Measurements from ENCODE around the gene CAPN7. TPM values are rescaled to one million over a fixed set of nuclear protein-coding genes. Genes with fewer than 3 reads are reported as not detected.
A peak's percentile ranks its signal among the peaks of the same experiment; 100 is the strongest.

The CAPN7 gene
- total RNA-seq, 1 experiment from 2014 or later = 10.6 TPM

DNA sequence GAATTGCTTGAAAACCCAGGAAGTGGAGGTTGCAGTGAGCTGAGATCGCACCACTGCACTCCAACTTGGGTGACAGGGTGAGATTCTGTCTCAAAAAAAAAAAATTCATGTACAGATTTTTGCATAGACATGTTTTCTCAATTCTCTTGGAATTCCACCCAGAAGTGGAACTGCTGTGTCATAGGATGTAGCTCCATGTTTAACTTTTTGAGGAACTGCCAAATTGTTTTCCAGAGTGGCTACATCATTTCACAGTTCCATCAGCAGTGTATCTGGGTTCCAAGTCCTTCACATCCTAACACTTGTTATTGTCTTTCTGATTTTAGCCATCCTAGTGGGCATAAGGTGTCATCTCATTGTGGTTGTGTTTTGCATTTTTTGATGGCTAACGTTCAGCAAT lies 9.9 kb downstream of the CAPN7 start:
- Histone ChIP-seq H3K27me3 (ENCODE audit: control insufficient read depth, insufficient read depth, low read length) (no peaks in the 10 kb centered on the region), H3K4me3 (ENCODE audit: insufficient read depth, low read depth, low read length) (no peak overlapping the region), H3K36me3 (replicated peaks; ENCODE audit: control insufficient read depth, insufficient read depth, low read length) (peaks cover 12% of the 10 kb centered on the region)
- DNase-seq = no peak

DNA sequence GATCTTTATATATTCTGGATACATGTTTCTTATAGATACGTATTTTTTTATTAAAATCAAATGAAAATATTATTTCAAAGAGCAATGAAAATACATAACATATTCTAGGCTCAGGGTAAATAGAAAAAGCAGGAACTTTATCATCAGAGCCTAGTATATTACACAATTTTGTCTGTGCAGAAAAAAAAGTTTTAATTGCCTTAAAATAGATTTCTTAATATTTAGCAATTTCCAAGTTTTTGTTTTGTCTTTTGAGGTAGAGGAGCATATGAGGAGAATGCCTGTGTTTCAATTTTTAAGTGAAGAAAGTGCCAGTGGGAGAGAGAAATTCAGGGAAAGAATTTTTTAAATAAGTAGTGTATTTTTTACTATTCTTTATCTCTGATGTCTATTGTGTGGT lies 10.5 kb downstream of the CAPN7 start:
- Histone ChIP-seq H3K36me3 (replicated peaks; ENCODE audit: control insufficient read depth, insufficient read depth, low read length) (peaks cover 13% of the 10 kb centered on the region), H3K27me3 (ENCODE audit: control insufficient read depth, insufficient read depth, low read length) (no peaks in the 10 kb centered on the region), H3K4me3 (ENCODE audit: insufficient read depth, low read depth, low read length) (no peak overlapping the region)
- no peak for DNase-seq

DNA sequence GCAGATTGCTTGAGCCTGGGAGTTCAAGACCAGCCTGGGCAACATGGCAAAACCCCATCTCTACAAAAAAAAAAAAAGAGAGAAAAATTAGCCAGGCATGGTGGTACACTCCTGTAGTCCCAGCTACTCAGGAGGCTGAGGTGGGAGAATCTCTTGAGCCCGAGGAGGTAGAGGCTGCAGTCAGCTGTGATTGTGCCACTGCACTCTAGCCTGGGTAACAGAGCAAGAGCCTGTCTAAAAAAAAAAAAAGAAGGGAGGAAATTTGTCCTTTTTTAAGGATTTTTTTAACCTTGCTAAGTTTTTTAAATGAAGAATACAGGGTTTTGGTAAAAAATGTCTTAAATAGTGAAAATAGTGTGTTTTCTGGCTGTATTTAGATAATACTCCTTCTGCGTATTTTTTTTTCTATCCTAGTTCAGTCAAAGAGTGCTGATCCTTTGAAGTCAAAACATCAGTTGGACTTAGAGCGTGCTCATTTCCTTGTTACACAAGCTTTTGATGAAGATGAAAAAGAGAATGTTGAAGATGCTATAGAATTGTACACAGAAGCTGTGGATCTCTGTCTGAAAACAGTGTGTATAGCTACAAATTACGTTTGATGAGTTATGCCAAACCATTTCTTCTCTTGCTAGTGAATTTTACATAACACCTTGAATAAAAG lies 11.1 kb downstream of the CAPN7 start:
- Histone ChIP-seq H3K36me3 (replicated peaks; ENCODE audit: control insufficient read depth, insufficient read depth, low read length) (peaks cover 12% of the 10 kb centered on the region), H3K4me3 (ENCODE audit: insufficient read depth, low read depth, low read length) (no peak overlapping the region), H3K27me3 (ENCODE audit: control insufficient read depth, insufficient read depth, low read length) (no peaks in the 10 kb centered on the region)
- no peak for DNase-seq

DNA sequence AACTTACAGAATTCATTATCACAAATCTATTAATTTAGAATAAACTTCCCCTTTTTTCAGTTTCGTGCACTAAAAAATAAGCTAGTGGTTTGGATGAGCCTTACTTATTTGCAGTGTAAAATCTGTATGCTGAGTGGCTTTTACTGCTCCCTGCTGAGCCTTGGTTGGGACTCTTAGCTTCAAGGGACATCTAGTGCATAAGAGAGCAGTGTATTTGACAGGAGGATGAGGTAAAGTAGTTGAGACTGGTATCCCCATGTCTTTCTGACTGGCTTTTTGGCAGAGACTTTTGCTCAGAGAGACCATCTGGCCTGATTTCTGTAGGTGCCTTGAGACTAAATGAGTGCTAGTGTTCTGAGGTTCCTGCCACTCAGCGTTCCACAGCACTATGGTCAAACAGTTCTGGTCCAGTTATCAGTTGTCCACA lies 11.8 kb downstream of the CAPN7 start:
- DNase-seq = peak; percentile 16
- Histone ChIP-seq H3K36me3 (replicated peaks; ENCODE audit: control insufficient read depth, insufficient read depth, low read length) (peaks cover 12% of the 10 kb centered on the region), H3K27me3 (ENCODE audit: control insufficient read depth, insufficient read depth, low read length) (no peaks in the 10 kb centered on the region), H3K4me3 (ENCODE audit: insufficient read depth, low read depth, low read length) (no peak overlapping the region)

DNA sequence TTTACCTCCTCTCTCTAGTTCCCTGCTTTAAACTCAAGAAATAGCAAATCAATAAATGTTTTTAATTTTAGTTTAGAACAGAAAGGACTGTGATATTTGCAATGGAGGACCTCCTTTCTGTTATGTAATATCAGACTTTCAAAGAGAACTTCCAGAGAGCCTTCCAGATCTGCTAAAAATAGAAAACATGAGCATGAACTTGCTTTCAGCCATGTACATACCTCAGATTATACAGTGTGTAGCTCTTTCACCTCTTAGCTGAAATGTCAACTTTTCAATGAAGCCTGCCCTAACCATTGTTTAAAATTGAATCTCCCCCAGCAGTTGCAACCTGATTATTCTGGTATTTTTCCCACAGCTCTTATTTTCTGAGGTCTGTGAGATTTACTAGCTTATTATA lies 12.6 kb downstream of the CAPN7 start:
- no peak for DNase-seq
- Histone ChIP-seq H3K36me3 (replicated peaks; ENCODE audit: control insufficient read depth, insufficient read depth, low read length) (peaks cover 9% of the 10 kb centered on the region), H3K27me3 (ENCODE audit: control insufficient read depth, insufficient read depth, low read length) (no peaks in the 10 kb centered on the region), H3K4me3 (ENCODE audit: insufficient read depth, low read depth, low read length) (no peak overlapping the region)

DNA sequence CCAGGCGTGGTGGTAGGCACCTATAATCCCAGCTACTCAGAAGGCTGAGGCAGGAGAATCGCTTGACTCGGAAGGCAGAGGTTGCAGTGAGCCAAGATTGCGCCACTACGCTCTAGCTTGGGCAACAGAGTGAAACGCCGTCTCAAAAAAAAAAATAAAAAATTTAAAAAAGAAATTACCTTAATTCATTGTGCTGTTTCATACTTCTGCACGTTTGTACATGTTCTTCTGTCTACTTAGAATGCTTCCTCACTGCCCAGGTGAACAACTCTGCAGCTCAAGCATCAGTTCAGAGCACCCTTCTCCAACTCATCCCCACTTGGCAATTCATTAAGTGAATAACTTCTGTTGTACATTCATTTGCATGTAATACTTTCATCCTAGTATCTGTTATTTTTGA lies 14.0 kb downstream of the CAPN7 start:
- DNase-seq = no peak
- Histone ChIP-seq H3K4me3 (ENCODE audit: insufficient read depth, low read depth, low read length) (no peak overlapping the region), H3K36me3 (replicated peaks; ENCODE audit: control insufficient read depth, insufficient read depth, low read length) (peaks cover 10% of the 10 kb centered on the region), H3K27me3 (ENCODE audit: control insufficient read depth, insufficient read depth, low read length) (no peaks in the 10 kb centered on the region)

DNA sequence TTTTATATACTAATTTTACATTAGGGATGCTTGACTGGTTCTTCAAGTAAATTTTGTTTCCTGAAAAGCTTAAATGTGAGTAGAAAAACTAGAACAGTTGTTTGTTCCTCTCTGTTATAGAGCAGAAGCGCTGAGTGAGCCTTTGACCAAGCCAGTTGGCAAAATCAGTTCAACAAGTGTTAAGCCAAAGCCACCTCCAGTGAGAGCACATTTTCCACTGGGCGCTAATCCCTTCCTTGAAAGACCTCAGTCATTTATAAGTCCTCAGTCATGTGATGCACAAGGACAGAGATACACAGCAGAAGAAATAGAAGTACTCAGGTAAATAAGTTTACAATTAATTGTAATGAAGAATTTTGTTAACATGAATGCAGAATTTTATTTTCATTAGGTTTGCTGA lies 14.6 kb downstream of the CAPN7 start:
- peaks cover 10% of the 10 kb centered on the region for H3K36me3 ChIP-seq (replicated peaks; ENCODE audit: control insufficient read depth, insufficient read depth, low read length)
- H3K4me3 ChIP-seq (ENCODE audit: insufficient read depth, low read depth, low read length) = no peak overlapping the region
- no peaks in the 10 kb centered on the region for H3K27me3 ChIP-seq (ENCODE audit: control insufficient read depth, insufficient read depth, low read length)
- no peak for DNase-seq

DNA sequence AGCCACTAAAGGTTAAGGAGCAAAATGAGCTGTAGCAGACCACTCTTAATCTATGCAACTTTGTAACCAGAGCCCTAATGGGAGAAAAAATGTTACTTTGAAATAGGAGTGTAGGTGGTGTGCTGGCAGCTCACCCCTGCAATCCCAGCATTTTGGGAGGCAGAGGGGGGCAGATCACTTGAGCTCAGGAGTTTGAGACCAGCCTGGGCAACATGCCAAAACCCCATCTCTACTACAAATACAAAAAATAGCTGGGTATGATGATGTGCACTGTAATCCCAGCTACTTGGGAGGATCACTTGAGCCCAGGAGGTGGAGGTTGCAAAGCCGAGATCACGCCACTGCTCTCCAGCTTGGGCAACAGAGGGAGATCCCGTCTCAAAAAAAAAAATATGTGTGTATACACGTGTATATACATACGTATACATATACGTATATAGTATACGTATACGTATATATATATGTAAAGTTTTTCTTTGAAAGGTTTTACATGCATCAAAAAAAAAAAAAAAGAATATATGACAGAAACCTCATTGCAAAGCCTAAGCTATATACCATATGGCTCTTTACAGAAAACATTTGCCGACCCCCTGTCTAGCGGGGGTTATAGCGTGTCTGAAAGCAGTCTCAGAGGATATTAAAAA lies 15.7 kb downstream of the CAPN7 start:
- H3K27me3 ChIP-seq (ENCODE audit: control insufficient read depth, insufficient read depth, low read length) = no peaks in the 10 kb centered on the region
- peaks cover 9% of the 10 kb centered on the region for H3K36me3 ChIP-seq (replicated peaks; ENCODE audit: control insufficient read depth, insufficient read depth, low read length)
- no peak overlapping the region for H3K4me3 ChIP-seq (ENCODE audit: insufficient read depth, low read depth, low read length)
- no peak for DNase-seq

DNA sequence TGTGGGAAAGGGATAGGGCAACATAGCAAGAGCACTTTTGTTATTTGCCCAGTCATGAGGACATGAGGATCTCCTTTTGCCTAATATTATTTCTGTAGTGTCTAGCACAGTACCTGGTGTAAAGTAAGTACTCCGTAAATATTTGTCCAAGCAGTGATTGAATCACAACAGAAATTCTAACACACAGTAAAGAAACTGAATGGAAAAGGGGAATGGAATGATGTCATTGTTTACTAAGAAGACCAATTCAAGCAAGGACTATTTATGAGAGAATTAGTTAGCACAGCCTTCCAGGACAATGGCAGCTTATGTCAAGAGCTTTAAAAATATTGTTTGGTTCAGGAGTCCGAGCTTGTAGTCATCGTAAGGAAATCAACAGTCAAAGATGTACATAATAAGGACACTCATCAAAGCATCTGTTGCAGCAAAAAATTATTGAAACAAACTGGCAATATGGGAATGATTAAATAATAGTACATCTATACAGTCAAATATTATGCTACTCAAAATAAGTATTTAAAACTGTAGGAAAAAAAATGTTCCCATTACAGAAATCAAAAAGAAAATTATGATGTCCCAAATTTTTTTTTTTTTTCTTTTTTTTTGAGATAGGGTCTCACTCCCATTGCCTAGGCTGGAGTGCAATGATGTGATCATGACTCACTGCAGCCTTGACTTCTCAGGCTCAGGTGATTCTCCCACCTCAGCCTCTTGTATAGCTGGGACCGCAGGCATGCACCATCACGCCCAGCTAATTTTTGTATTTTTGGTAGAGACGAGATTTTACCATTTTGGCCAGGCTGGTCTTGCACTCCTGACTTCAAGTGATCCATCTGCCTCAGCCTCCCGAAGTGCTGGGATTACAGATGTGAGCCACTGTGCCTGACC lies 17.9 kb downstream of the CAPN7 start:
- no peak for DNase-seq
- Histone ChIP-seq H3K36me3 (replicated peaks; ENCODE audit: control insufficient read depth, insufficient read depth, low read length) (peaks cover 5% of the 10 kb centered on the region), H3K4me3 (ENCODE audit: insufficient read depth, low read depth, low read length) (no peak overlapping the region), H3K27me3 (ENCODE audit: control insufficient read depth, insufficient read depth, low read length) (no peaks in the 10 kb centered on the region)

DNA sequence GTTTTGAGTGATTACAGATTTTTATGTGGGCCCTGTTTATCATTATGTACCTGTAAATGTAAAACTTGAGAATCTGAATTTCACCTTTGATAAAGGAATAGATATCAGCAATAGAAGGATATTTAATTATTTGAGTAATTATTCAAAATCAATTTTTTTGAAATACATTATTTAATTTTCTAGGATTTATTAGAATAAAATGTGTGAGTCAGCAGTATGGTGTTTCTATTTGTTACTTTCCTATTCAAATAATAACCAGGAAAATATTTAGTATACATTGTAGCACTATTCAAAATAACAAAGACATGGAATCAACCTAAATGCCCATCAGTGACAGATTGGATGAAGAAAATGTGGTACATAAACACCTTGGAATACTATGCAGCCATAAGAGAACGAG lies 22.1 kb downstream of the CAPN7 start:
- DNase-seq = no peak
- Histone ChIP-seq H3K36me3 (replicated peaks; ENCODE audit: control insufficient read depth, insufficient read depth, low read length) (0 out of 2 replicates have a peak, but pooled peaks cover 3% of the 10 kb centered on the region), H3K27me3 (ENCODE audit: control insufficient read depth, insufficient read depth, low read length) (no peaks in the 10 kb centered on the region), H3K4me3 (ENCODE audit: insufficient read depth, low read depth, low read length) (no peak overlapping the region)

DNA sequence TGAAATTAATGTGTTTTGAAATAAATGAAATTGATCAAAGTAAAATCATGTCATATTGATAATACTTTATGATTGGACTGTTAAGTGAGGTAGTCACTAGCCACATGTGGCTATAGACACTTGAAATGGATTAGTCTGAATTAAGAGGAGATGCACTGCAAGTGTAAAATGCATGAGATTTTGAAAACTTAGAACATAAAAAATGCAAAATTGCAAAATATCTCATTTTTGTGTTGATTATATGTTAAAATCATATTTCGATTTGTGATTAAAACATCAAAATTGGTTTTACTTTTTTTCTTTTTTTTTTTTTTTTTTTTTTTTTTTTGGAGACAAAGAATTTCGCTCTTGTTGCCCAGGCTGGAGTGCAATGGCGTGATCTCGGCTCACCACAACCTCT lies 23.2 kb downstream of the CAPN7 start:
- H3K27me3 ChIP-seq (ENCODE audit: control insufficient read depth, insufficient read depth, low read length) = no peaks in the 10 kb centered on the region
- no peak for DNase-seq
- no peak overlapping the region for H3K4me3 ChIP-seq (ENCODE audit: insufficient read depth, low read depth, low read length)
- 0 out of 2 replicates have a peak, but pooled peaks cover 3% of the 10 kb centered on the region for H3K36me3 ChIP-seq (replicated peaks; ENCODE audit: control insufficient read depth, insufficient read depth, low read length)

DNA sequence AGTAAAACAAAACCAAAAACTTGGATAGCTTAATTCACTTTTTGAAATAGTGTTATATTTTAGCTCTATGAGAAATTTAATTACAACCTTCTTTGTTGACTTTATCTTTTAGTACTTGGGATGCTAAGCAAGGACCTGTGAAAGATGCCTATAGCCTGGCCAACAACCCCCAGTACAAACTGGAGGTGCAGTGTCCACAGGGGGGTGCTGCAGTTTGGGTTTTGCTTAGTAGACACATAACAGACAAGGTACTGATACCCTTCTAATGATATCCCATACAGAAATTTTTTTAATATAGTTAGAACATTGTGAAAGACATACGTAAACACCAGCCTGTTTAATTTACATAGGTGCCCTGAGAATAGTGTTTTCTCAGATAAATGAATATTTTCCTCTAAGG lies 35.3 kb downstream of the CAPN7 start:
- peaks cover 3% of the 10 kb centered on the region for H3K36me3 ChIP-seq (replicated peaks; ENCODE audit: control insufficient read depth, insufficient read depth, low read length)
- peak; percentile 51 for DNase-seq
- no peak overlapping the region for H3K4me3 ChIP-seq (ENCODE audit: insufficient read depth, low read depth, low read length)
- H3K27me3 ChIP-seq (ENCODE audit: control insufficient read depth, insufficient read depth, low read length) = no peaks in the 10 kb centered on the region

DNA sequence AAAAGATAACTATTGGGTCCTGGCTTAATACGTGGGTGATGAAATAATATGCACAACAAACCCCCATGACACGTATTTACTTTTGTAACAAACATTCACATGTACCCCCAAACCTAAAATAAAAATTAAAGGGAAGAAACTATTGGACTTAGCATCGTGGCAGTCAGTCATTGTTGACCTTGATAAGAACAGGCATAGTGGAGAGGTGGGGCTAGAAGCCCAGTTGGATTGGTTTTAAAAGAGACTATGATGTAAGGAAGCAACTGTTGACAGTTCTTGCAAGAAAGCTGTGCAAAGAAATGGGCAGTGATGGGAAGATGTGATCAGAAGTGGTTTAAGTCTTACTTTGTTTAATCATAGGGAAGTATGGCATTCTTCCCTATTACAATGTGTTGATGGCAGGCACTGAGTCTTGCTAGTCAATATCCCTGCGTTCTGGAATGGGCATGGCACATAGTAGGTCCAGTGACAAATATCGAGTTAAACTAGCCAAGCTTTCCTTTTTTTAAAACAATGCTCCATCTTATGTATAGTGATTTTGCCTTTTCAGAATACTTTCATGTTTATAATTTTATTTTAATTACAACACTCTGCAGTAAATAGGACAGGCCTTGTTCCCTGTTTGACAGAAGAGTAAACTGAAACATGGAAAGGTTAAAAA lies 37.9 kb downstream of the CAPN7 start:
- DNase-seq = no peak
- H3K36me3 ChIP-seq (replicated peaks; ENCODE audit: control insufficient read depth, insufficient read depth, low read length) = peaks cover 8% of the 10 kb centered on the region
- H3K27me3 ChIP-seq (ENCODE audit: control insufficient read depth, insufficient read depth, low read length) = no peaks in the 10 kb centered on the region
- no peak overlapping the region for H3K4me3 ChIP-seq (ENCODE audit: insufficient read depth, low read depth, low read length)

DNA sequence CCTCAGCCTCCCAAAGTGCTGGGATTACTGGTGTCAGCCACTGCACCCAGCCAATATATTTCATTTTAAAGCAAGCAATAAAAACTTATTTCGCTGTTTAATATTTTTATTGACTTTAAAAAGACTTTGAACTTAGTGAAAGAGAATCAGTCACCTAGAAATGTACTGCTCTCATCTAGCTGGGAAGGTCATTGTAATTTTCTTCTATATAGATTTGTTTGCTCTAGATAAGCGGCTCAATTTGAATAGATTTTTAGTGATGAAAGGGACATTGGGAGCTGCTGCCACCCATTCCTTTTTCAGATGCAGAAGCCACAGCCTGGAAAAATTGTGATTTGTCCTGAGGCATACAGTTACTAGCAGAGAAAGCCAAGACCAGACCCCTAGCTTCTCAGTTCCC lies 40.1 kb downstream of the CAPN7 start:
- H3K36me3 ChIP-seq (replicated peaks; ENCODE audit: control insufficient read depth, insufficient read depth, low read length) = peaks cover 7% of the 10 kb centered on the region
- H3K4me3 ChIP-seq (ENCODE audit: insufficient read depth, low read depth, low read length) = no peak overlapping the region
- H3K27me3 ChIP-seq (ENCODE audit: control insufficient read depth, insufficient read depth, low read length) = no peaks in the 10 kb centered on the region
- DNase-seq = no peak
